ENCODE results near the gene MAB21L2. TPM values are rescaled to one million over a fixed set of nuclear protein-coding genes. Genes with fewer than 3 reads are reported as not detected.

Gene MAB21L2
- total RNA-seq: not detected

DNA sequence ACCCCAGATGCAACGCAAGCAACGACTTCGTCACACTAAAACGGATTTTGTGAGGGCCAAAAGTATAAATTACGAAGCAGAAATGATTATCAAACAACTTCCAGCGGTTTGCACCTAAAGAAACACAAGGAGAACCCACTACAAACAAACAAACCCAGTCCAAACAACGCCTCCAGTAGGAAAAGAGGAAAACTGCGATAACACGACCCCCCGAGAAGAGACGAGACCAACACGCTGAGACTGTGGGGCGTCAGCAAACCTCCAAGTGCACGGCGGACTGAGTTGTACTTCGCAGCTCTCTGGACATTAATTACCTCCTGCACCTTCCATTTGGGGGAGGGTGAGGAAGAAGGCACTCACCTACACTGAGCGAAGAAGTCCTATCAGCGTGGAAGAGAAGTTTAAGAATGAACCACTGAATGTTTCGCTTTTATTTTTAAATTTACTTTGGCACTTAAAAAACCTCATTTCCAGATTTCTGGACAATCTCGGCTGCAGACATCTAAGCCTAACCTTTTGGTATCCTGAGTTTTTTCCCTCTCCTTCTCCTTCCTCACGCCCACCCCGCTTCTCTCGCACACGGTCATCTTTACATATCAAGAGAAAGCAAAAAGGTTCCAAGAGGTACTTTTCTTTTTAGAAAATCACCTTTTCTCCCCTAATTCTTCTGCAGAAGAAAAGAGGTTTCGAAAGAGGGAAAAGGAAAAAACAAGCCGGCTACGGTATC lies at the start of gene MAB21L2:
Gene MAB21L2, plus strand, starts transcription at position 6 of the 727 bp plus-strand sequence. CDS start 879 bp downstream, outside the sequence.

Data from parietal lobe (tissue), 1 donor.